AG08396 (cell line): Measurements from ENCODE around the gene NCAPH2.
A peak's percentile ranks its signal among the peaks of the same experiment; 100 is the strongest.

Experiments used
- DNase-seq: peaks from one replicate; pipeline ENCODE4 v3.0.0; 2012; ENCODE audit warnings: low spot score, mixed read lengths

NCAPH2 gene

GRCh38 chr22:50548921-50549790 is 41.1 kb downstream of the NCAPH2 start:
- DNase-seq, result no peak

- no peak for DNase-seq
Observed at GRCh38 chr22:50550395-50550794, 42.4 kb downstream of the NCAPH2 start.

GRCh38 chr22:50551160-50551752 is 43.2 kb downstream of the NCAPH2 start:
- no peak for DNase-seq

- DNase-seq, result no peak
Observed at GRCh38 chr22:50553310-50553709, 45.3 kb downstream of the NCAPH2 start.

GRCh38 chr22:50556703-50557102 is 48.7 kb downstream of the NCAPH2 start:
- no peak for DNase-seq

GRCh38 chr22:50560034-50560433 is 52.0 kb downstream of the NCAPH2 start:
- DNase-seq, result no peak

GRCh38 chr22:50561401-50562358 is 53.7 kb downstream of the NCAPH2 start:
- no peak for DNase-seq

GRCh38 chr22:50562523-50563412 is 54.7 kb downstream of the NCAPH2 start, which contains the start of gene SYCE3:
Gene SYCE3 (minus strand): TSS chr22:50562919. CDS start chr22:50556405, 6,514 bp downstream.
- peak; percentile 95 for DNase-seq

- no peak for DNase-seq
Observed at GRCh38 chr22:50563413-50564160, 55.6 kb downstream of the NCAPH2 start.

- DNase-seq, result no peak
Observed at GRCh38 chr22:50564289-50564688, 56.3 kb downstream of the NCAPH2 start.

- no peak for DNase-seq
Observed at GRCh38 chr22:50567721-50568252, 59.8 kb downstream of the NCAPH2 start.

- no peak for DNase-seq
Observed at GRCh38 chr22:50568626-50569025, 60.6 kb downstream of the NCAPH2 start.

GRCh38 chr22:50569041-50569459 is 61.0 kb downstream of the NCAPH2 start:
- no peak for DNase-seq

- DNase-seq, result no peak
Observed at GRCh38 chr22:50569896-50570535, 62.0 kb downstream of the NCAPH2 start.

- no peak for DNase-seq
Observed at GRCh38 chr22:50570861-50571260, 62.8 kb downstream of the NCAPH2 start.

- no peak for DNase-seq
Observed at GRCh38 chr22:50571264-50572175, 63.5 kb downstream of the NCAPH2 start.

- no peak for DNase-seq
Observed at GRCh38 chr22:50572965-50573364, 64.9 kb downstream of the NCAPH2 start.
